GM06990 (cell line): Measurements from ENCODE around the gene HS3ST6.
"Not testable (repeated sequence)": the region's sequence is repeated elsewhere in the genome, so short reads cannot be mapped to it uniquely, and the experiment has no call there.

Experiments used
- DNase-seq: peaks from one replicate; pipeline ENCODE4 v3.0.0-alpha.2; 2011; ENCODE audit not compliant: insufficient read length; ENCODE audit errors: extremely low read depth
- H3K27me3 ChIP-seq: replicated peaks from 2 replicates; pipeline ENCODE4 v1.6.0; 2011; ENCODE audit warnings: low read length; ENCODE audit not compliant: control insufficient read depth, insufficient read depth
- H3K36me3 ChIP-seq: 2 replicates; pipeline ENCODE4 v1.5.1; 2011; ENCODE audit warnings: low read length; ENCODE audit not compliant: control insufficient read depth, insufficient read depth
- H3K4me3 ChIP-seq: replicated peaks from 2 replicates; pipeline ENCODE4 v1.5.1; 2011; ENCODE audit warnings: low read depth, mild to moderate bottlenecking, control low read depth, low read length
- CTCF ChIP-seq: IDR thresholded peaks from 2 replicates; pipeline ENCODE4 v1.5.1; 2011; ENCODE audit warnings: low read length, control low read depth, mild to moderate bottlenecking, inconsistent platforms; ENCODE audit not compliant: insufficient read depth, poor library complexity, severe bottlenecking

Gene HS3ST6

GRCh38 chr16:1879477-1879876, 38.7 kb downstream of the HS3ST6 start:
- DNase-seq: no peak
- H3K27me3 ChIP-seq: no peaks in the 10 kb centered on the region; the same call in 1 of the 2 replicates
- TF ChIP-seq CTCF: no peak
- H3K36me3 ChIP-seq: no peaks in the 10 kb centered on the region
- H3K4me3 ChIP-seq: no peak overlapping the region

GRCh38 chr16:1878256-1878655, 40.0 kb downstream of the HS3ST6 start:
- no peaks in the 10 kb centered on the region; the same call in 1 of the 2 replicates for H3K27me3 ChIP-seq
- no peak for DNase-seq
- H3K36me3 ChIP-seq: no peaks in the 10 kb centered on the region
- no peak overlapping the region for H3K4me3 ChIP-seq
- no peak for TF ChIP-seq CTCF

GRCh38 chr16:1877804-1878203, 40.4 kb downstream of the HS3ST6 start:
- no peaks in the 10 kb centered on the region for H3K36me3 ChIP-seq
- no peak for DNase-seq
- H3K27me3 ChIP-seq: no peaks in the 10 kb centered on the region; the same call in 1 of the 2 replicates
- TF ChIP-seq CTCF: no peak
- H3K4me3 ChIP-seq: no peak overlapping the region

GRCh38 chr16:1877089-1877488, 41.1 kb downstream of the HS3ST6 start:
- DNase-seq: no peak
- no peaks in the 10 kb centered on the region for H3K36me3 ChIP-seq
- no peak overlapping the region for H3K4me3 ChIP-seq
- TF ChIP-seq CTCF: no peak
- no peaks in the 10 kb centered on the region; the same call in 1 of the 2 replicates for H3K27me3 ChIP-seq

GRCh38 chr16:1876468-1876867, 41.7 kb downstream of the HS3ST6 start:
- Histone ChIP-seq H3K27me3 (no peaks in the 10 kb centered on the region; the same call in 1 of the 2 replicates), H3K4me3 (no peak overlapping the region), H3K36me3 (no peaks in the 10 kb centered on the region)
- DNase-seq: peak; percentile 36
- TF ChIP-seq CTCF: no peak

GRCh38 chr16:1876066-1876465, 42.1 kb downstream of the HS3ST6 start:
- H3K4me3 ChIP-seq, DNase-seq, H3K27me3 ChIP-seq, H3K36me3 ChIP-seq: not testable (repeated sequence)
